HG03280 (cell line): ENCODE results near the gene AIF1L.

Experiments
- ATAC-seq: cut with Tn5 transposase; IDR thresholded peaks from one replicate; pipeline ENCODE4 v1.9.1; 2021; ENCODE audit warnings: mild to moderate bottlenecking, moderate library complexity; ENCODE audit not compliant: unreplicated experiment

The AIF1L gene

GRCh38 chr9:131076347-131077195 is 19.8 kb upstream of the AIF1L start:
- ATAC-seq, result no peak

- no peak for ATAC-seq
Observed at GRCh38 chr9:131078427-131079366, 17.6 kb upstream of the AIF1L start.

- no peak for ATAC-seq
Observed at GRCh38 chr9:131080589-131080988, 15.7 kb upstream of the AIF1L start.

- ATAC-seq, result no peak
Observed at GRCh38 chr9:131081868-131082267, 14.5 kb upstream of the AIF1L start.

- ATAC-seq, result no peak
Observed at GRCh38 chr9:131082774-131083512, 13.4 kb upstream of the AIF1L start.

GRCh38 chr9:131084661-131085369 is 11.5 kb upstream of the AIF1L start:
- no peak for ATAC-seq

GRCh38 chr9:131085370-131086122 is 10.8 kb upstream of the AIF1L start:
- no peak for ATAC-seq

- no peak for ATAC-seq
Observed at GRCh38 chr9:131087354-131087893, 8.9 kb upstream of the AIF1L start.

GRCh38 chr9:131090025-131090787 is 6.1 kb upstream of the AIF1L start:
- ATAC-seq, result no peak

GRCh38 chr9:131091352-131091992 is 4.9 kb upstream of the AIF1L start:
- ATAC-seq, result no peak

- ATAC-seq, result no peak
Observed at GRCh38 chr9:131092030-131092429, 4.3 kb upstream of the AIF1L start.

GRCh38 chr9:131092548-131093440 is 3.5 kb upstream of the AIF1L start:
- no peak for ATAC-seq

- no peak for ATAC-seq
Observed at GRCh38 chr9:131094015-131094414, 2.3 kb upstream of the AIF1L start.

GRCh38 chr9:131094622-131095021 is 1.7 kb upstream of the AIF1L start:
- ATAC-seq, result no peak

GRCh38 chr9:131095666-131096268 is 564 bp upstream of the AIF1L start:
- ATAC-seq, result no peak

- ATAC-seq, result no peak
Observed at GRCh38 chr9:131097126-131097947, 1.0 kb downstream of the AIF1L start.
